K562 (cell line): ENCODE data around the gene ZNF407. TPM values are rescaled to one million over a fixed set of nuclear protein-coding genes. Genes with fewer than 3 reads are reported as not detected.

Experiments
- ATAC-seq: fragments of 200-7000 bp; cut with Tn5 transposase; 3 replicates; pipeline ENCODE4 v1.9.1; 2020; ENCODE audit warnings: moderate library complexity
- BruUV-seq: library from RNA; stranded (reverse); fragments of 400-500 nt; replicated peaks from 2 replicates; lab custom pipeline; 2021; lab: Mats Ljungman, UMichigan
- CTCF ChIA-PET: fragments of 300-600 bp; formaldehyde crosslinking; extraction: SDS; loops from one replicate; lab custom pipeline; 2021; ENCODE audit warnings: low intra/inter-chr PET ratio; lab: Yijun Ruan, JAX
- POLR2A ChIA-PET: fragments of 300-600, 350-650 bp; sonication (Branson Sonifier 250); formaldehyde crosslinking; extraction: SDS; loops from one replicate; lab custom pipeline; 2021; ENCODE audit warnings: antibody characterized with exemption, inconsistent platforms; lab: Yijun Ruan, JAX
- DNase-seq, 4 experiments: peaks; one replicate each; pipeline versions ENCODE4 v3.0.0 to v3.0.0-alpha.2; 2011 to 2018; ENCODE audit warnings: low spot score in 3 of 4, mixed read lengths in 3 of 4; ENCODE audit errors: extremely low read depth in 1 of 4
- FAIRE-seq: peaks from 2 replicates; lab custom pipeline; 2011; peaks lifted over from hg19 to GRCh38; lab: Jason Lieb, UNC
- H2AFZ ChIP-seq: 2 replicates; pipeline ENCODE4 v1.6.0; 2011; ENCODE audit warnings: low read depth, low read length, control low read depth, inconsistent platforms
- H3K27ac ChIP-seq: fragments of 200-600 bp; 3 replicates; pipeline ENCODE4 v1.8.0; 2011; ENCODE audit warnings: low read depth, mild to moderate bottlenecking, control low read depth, inconsistent platforms, low read length, moderate library complexity, mixed read lengths; ENCODE audit errors: extremely low read depth
- H3K27me3 ChIP-seq, 2 experiments: fragments of 300-600 bp in 1 of 2; 2 replicates in 1 of 2; 3 replicates in 1 of 2; pipeline versions ENCODE4 v1.6.0 to v1.8.0; 2011; ENCODE audit warnings: inconsistent platforms in 2 of 2, low read length in 2 of 2, mild to moderate bottlenecking in 1 of 2, mixed read lengths in 1 of 2, moderate library complexity in 1 of 2; ENCODE audit not compliant: control insufficient read depth in 2 of 2, insufficient read depth in 2 of 2
- H3K36me3 ChIP-seq: fragments of 300-600 bp; 3 replicates; pipeline ENCODE4 v1.8.0; 2011; ENCODE audit warnings: mild to moderate bottlenecking, low read length, inconsistent platforms; ENCODE audit not compliant: control insufficient read depth, insufficient read depth
- H3K4me1 ChIP-seq, 2 experiments: fragments of 200-600 bp in 1 of 2; replicated peaks in 1 of 2; 2 replicates in 1 of 2; 3 replicates in 1 of 2; pipeline versions ENCODE4 v1.5.1 to v1.8.0; 2011; ENCODE audit warnings: inconsistent platforms in 2 of 2, low read length in 2 of 2, mild to moderate bottlenecking in 1 of 2, mixed read lengths in 1 of 2, moderate library complexity in 1 of 2; ENCODE audit not compliant: control insufficient read depth in 2 of 2, insufficient read depth in 2 of 2
- H3K4me2 ChIP-seq: 2 replicates; pipeline ENCODE4 v1.6.1; 2011; ENCODE audit warnings: low read length, control low read depth, inconsistent platforms, mixed read lengths; ENCODE audit not compliant: insufficient read depth
- H3K4me3 ChIP-seq: fragments of 200-600 bp; sonication (generic), shearing (Covaris generic); 2 replicates; pipeline ENCODE4 v1.5.1; 2016; ENCODE audit warnings: control low read depth, inconsistent platforms
- H3K79me2 ChIP-seq: fragments of 200-600 bp; 3 replicates; pipeline ENCODE4 v1.8.0; 2011; ENCODE audit warnings: low read length, inconsistent platforms; ENCODE audit not compliant: control insufficient read depth, insufficient read depth
- H3K9ac ChIP-seq, 2 experiments: 2 replicates each; pipeline versions ENCODE4 v1.6.0 to v1.6.1; 2011; ENCODE audit warnings: low read depth in 2 of 2, low read length in 2 of 2, control low read depth in 1 of 2, inconsistent platforms in 1 of 2, mild to moderate bottlenecking in 1 of 2, mixed read lengths in 1 of 2; ENCODE audit not compliant: insufficient read depth in 1 of 2
- H3K9me1 ChIP-seq: one replicate; pipeline ENCODE4 v1.6.0; 2011; ENCODE audit warnings: inconsistent platforms, mild to moderate bottlenecking, low read length, moderate library complexity; ENCODE audit not compliant: control insufficient read depth, insufficient read depth
- H3K9me3 ChIP-seq: replicated peaks from 2 replicates; pipeline ENCODE4 v1.5.1; 2011; ENCODE audit warnings: low read depth, low read length, inconsistent platforms; ENCODE audit not compliant: control insufficient read depth, insufficient read depth
- H4K20me1 ChIP-seq: replicated peaks from 2 replicates; pipeline ENCODE4 v1.6.1; 2011; ENCODE audit warnings: low read length, inconsistent platforms, mixed read lengths; ENCODE audit not compliant: control insufficient read depth, insufficient read depth
- BRCA1 ChIP-seq, 2 experiments: fragments of 450-650 bp in 1 of 2; sonication (generic) in 1 of 2; formaldehyde crosslinking in 1 of 2; IDR thresholded peaks; 2 replicates each; pipeline versions ENCODE4 v1.5.0 to v1.6.1; 2017 to 2020; ENCODE audit warnings: mild to moderate bottlenecking in 1 of 2, missing genetic modification reagents in 1 of 2
- CBX3 ChIP-seq, 2 experiments: IDR thresholded peaks; 1 replicate in 1 of 2; 2 replicates in 1 of 2; pipeline ENCODE4 v1.6.1; 2012; ENCODE audit warnings: inconsistent platforms in 2 of 2, low read length in 2 of 2, borderline replicate concordance in 1 of 2, control low read depth in 1 of 2
- CCAR2 ChIP-seq: fragments of 200-400 bp; formaldehyde crosslinking; IDR thresholded peaks from 2 replicates; pipeline ENCODE4 v1.6.1; 2017; ENCODE audit warnings: mild to moderate bottlenecking, low read depth, low read length
- CREB3 ChIP-seq: fragments of 450-650 bp; conservative IDR thresholded peaks from 2 replicates; pipeline ENCODE4 v1.6.1; 2016; ENCODE audit warnings: missing genetic modification characterization, low read depth, mild to moderate bottlenecking, missing compliant biosample characterization, moderate library complexity
- E2F8 ChIP-seq: fragments of 450-650 bp; IDR thresholded peaks from 2 replicates; pipeline ENCODE4 v1.7.1; 2018; ENCODE audit warnings: mild to moderate bottlenecking, low read depth; ENCODE audit not compliant: partially characterized antibody
- ELK3 ChIP-seq: fragments of 450-650 bp; formaldehyde crosslinking; IDR thresholded peaks from 2 replicates; pipeline ENCODE4 v1.4.0; 2020; ENCODE audit warnings: mild to moderate bottlenecking
- HOMEZ ChIP-seq: fragments of 250-450 bp; sonication (Bioruptor Pico); IDR thresholded peaks from 2 replicates; pipeline ENCODE4 v1.4.0; 2020; ENCODE audit warnings: mild to moderate bottlenecking, moderate library complexity
- NR2F6 ChIP-seq: fragments of 450-650 bp; formaldehyde crosslinking; IDR thresholded peaks from 2 replicates; pipeline ENCODE4 v1.4.0; 2020; ENCODE audit warnings: mild to moderate bottlenecking
- SREBF2 ChIP-seq: sonication (generic); formaldehyde crosslinking; IDR thresholded peaks from 2 replicates; pipeline ENCODE4 v1.4.0; 2020; ENCODE audit warnings: mild to moderate bottlenecking, missing genetic modification reagents
- TBL1XR1 ChIP-seq, 2 experiments: IDR thresholded peaks; 2 replicates each; pipeline ENCODE4 v1.6.1; 2012; ENCODE audit warnings: improper control_type of control experiment in 2 of 2, low read length in 2 of 2, mild to moderate bottlenecking in 1 of 2
- ZNF511 ChIP-seq: sonication (generic); formaldehyde crosslinking; IDR thresholded peaks from 2 replicates; pipeline ENCODE4 v1.8.0; 2022; ENCODE audit warnings: mild to moderate bottlenecking, missing genetic modification reagents
- WGBS: fragments of 100-300 bp; shearing (Covaris generic); methylation state at CpG from one replicate; pipeline ENCODE4 v1.1.6; 2016; ENCODE audit warnings: low coverage, mixed read lengths; ENCODE audit not compliant: insufficient coverage; ENCODE audit errors: missing lambda C conversion rate; 5-methylcytosine and 5-hydroxymethylcytosine counted together
- in situ Hi-C: fragments of 300-500 bp; cut with MboI; formaldehyde crosslinking; loops from 4 replicates; pipeline ENCODE4 v1.15.0; 2018; ENCODE audit warnings: inconsistent platforms, mixed read lengths
- intact Hi-C: fragments of 100-400 bp; cut with micrococcal nuclease; formaldehyde crosslinking; loops from 2 replicates; pipeline ENCODE4 v1.14.2; 2022
- polyA plus RNA-seq, 8 experiments: library from polyadenylated mRNA; depleted of rRNA in 4 of 8; stranded (reverse) in 5 of 8; unstranded in 3 of 8; fragments of >200 nt; fragmentation: Nextera tagmentation in 2 of 8; fragmentation: Illumina TruSeq in 1 of 8; extraction: Ambion mirVana in 2 of 8; extraction: Trizol in 1 of 8; gene quantifications; 2 replicates each; pipeline versions ENCODE4 v1.2.1 to v1.2.3, GENCODE V29; 2011 to 2014; ENCODE audit warnings: inconsistent platforms in 1 of 8, missing spikeins in 1 of 8
- total RNA-seq, 7 experiments: library from RNA; depleted of rRNA in 6 of 7; stranded (reverse); fragments of >200 nt in 6 of 7; fragmentation: Illumina TruSeq in 2 of 7; extraction: Trizol in 2 of 7; gene quantifications; 2 replicates each; pipeline versions ENCODE4 v1.2.1 to v1.2.3, GENCODE V29; 2011 to 2021; ENCODE audit warnings: low replicate concordance in 1 of 7

Gene ZNF407
- total and polyA plus RNA-seq, 9 of the 15 experiments (the other 6 are each of a cell fraction or from before 2014, with no cell fraction given) = 0.21 to 5.4 (median 2.3) TPM

- Histone ChIP-seq H3K27ac (no peak overlapping the region), H3K9ac (no peak overlapping the region), H3K9me1 (peaks cover 2% of the 10 kb centered on the region), H3K9me3 (no peaks in the 10 kb centered on the region), H3K36me3 (no peaks in the 10 kb centered on the region), H2AFZ (no peak overlapping the region), H3K4me1 (no peaks in the 10 kb centered on the region), H3K27me3 (no peaks in the 10 kb centered on the region), H4K20me1 (no peaks in the 10 kb centered on the region), H3K4me2 (no peak overlapping the region), H3K4me3 (no peak overlapping the region), H3K79me2 (no peaks in the 10 kb centered on the region; the same call in 2 of the 3 replicates)
- ChIA-PET CTCF (no interaction called here), POLR2A (no interaction called here)
- FAIRE-seq (no peak), DNase-seq (no peak), ATAC-seq (no peak)
- BruUV-seq = no TSS peak
- in situ Hi-C loops = no loop called here
- whole genome bisulfite sequencing = 73% methylated on average over 1 of the region's 1 CpG
- intact Hi-C loops = no loop called here
- TF ChIP-seq SREBF2 (CRISPR knock-in tag) = no peak
- TF ChIP-seq NR2F6 (CRISPR knock-in tag) = no peak
- TF ChIP-seq E2F8 = no peak
- TF ChIP-seq CREB3 = no peak
- no peak for TF ChIP-seq HOMEZ (CRISPR knock-in tag)
- TF ChIP-seq BRCA1 (IDR thresholded peaks at IDR 0.05) = no peak
- no peak for TF ChIP-seq BRCA1 (CRISPR knock-in tag; IDR thresholded peaks at IDR 0.05)
- TF ChIP-seq ZNF511 (CRISPR knock-in tag) = no peak
- TF ChIP-seq TBL1XR1 (IDR thresholded peaks at IDR 0.05; ENCODE audit: low read length in 2 of 2) = no peak
- TF ChIP-seq ELK3 (CRISPR knock-in tag) = no peak
- no peak for TF ChIP-seq CCAR2
- no peak for TF ChIP-seq CBX3 (IDR thresholded peaks at IDR 0.05; ENCODE audit: borderline replicate concordance in 1 of 2, low read length in 2 of 2)
These were observed 15.7 kb downstream of the ZNF407 start for GRCh38 chr18:74613381-74613780.
